Upper lobe of right lung (tissue), 1 donor: Measurements from ENCODE around the gene LRRC8B. TPM values are rescaled to one million over a fixed set of nuclear protein-coding genes. Genes with fewer than 3 reads are reported as not detected.

Experiments used
- ATAC-seq: fragments of 200-7000 bp; cut with Tn5 transposase; one replicate; pipeline ENCODE4 v1.9.1; 2020; ENCODE audit warnings: mild to moderate bottlenecking, moderate library complexity
- DNase-seq: peaks from one replicate; pipeline ENCODE4 v3.0.0-alpha.2; 2020
- H3K27ac ChIP-seq: fragments of 200-600 bp; one replicate; pipeline ENCODE4 v1.8.0; 2022
- H3K27me3 ChIP-seq: fragments of 200-600 bp; one replicate; pipeline ENCODE4 v1.8.0; 2022; ENCODE audit warnings: mild to moderate bottlenecking
- H3K36me3 ChIP-seq: fragments of 200-600 bp; one replicate; pipeline ENCODE4 v1.8.0; 2022
- H3K4me1 ChIP-seq: fragments of 200-600 bp; one replicate; pipeline ENCODE4 v1.8.0; 2022
- H3K4me3 ChIP-seq: fragments of 200-600 bp; one replicate; pipeline ENCODE4 v1.8.0; 2022; ENCODE audit warnings: mild to moderate bottlenecking
- H3K9me3 ChIP-seq: fragments of 200-600 bp; one replicate; pipeline ENCODE4 v1.8.0; 2022
- intact Hi-C: fragments of 100-400 bp; cut with DNase I; formaldehyde crosslinking; loops from one replicate; pipeline ENCODE4 v1.11.0; 2022
- total RNA-seq: library from RNA; stranded (reverse); fragmentation: NEBNext Ultra II Directional; extraction: Animal tissue kit (Norgen Biotek cat#: 25700); gene quantifications from one replicate; pipeline ENCODE4 v1.2.1, GENCODE V29; 2021
- TF ChIP-seq, protein P1 (sequence below): fragments of 200-600 bp; IDR thresholded peaks from one replicate; pipeline ENCODE4 v1.8.0; 2022; ENCODE audit warnings: antibody characterized with exemption
- donor health status: DM: no; HTN: yes; CAD: no; lungs with severe emphysema.

The LRRC8B gene
- total RNA-seq, 1 donor from 2014 or later, result 22.3 TPM

DNA sequence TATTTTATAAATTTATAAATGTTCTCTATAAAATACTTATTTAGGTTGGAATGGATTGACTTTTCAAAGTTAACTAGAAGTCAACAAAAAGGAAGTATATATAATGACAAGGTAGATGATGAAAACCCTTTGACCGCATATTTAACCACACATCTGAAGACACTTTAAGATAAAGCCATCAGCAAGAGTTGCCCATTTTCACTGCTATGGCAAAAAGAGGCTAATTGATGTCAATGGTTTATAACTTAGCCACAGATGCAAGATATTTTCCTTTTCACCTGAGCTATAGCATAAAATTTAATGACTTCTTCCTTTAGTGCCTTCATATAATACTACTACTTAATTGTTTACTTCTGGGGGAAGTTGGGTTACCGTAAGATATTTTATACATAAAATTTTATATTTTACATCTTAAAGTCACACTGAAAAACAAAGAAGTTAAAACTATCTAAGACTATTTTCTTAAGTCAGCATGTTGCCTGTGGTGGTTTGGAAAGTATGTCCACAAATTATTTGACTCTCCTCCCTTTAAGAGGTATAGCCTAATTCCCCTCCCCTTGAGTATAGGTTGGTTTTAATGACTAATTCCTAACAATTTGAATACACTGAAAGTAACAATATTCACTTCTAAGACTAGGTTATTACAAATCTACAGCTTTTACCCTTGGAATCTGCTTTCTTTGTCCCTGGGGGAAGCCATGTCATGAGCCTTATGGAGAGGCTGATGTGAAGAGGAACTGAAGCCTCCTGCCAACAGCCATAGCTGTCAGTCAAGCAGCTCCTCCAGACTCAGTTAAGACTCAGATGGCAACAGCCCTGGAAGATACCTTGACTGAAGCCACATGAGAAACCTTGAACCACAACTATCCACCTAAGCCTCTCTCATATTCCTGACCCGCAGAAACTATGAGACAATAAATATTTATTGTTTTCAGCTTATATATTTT lies 40.3 kb upstream of the LRRC8B start:
- TF ChIP-seq, protein P1, sequence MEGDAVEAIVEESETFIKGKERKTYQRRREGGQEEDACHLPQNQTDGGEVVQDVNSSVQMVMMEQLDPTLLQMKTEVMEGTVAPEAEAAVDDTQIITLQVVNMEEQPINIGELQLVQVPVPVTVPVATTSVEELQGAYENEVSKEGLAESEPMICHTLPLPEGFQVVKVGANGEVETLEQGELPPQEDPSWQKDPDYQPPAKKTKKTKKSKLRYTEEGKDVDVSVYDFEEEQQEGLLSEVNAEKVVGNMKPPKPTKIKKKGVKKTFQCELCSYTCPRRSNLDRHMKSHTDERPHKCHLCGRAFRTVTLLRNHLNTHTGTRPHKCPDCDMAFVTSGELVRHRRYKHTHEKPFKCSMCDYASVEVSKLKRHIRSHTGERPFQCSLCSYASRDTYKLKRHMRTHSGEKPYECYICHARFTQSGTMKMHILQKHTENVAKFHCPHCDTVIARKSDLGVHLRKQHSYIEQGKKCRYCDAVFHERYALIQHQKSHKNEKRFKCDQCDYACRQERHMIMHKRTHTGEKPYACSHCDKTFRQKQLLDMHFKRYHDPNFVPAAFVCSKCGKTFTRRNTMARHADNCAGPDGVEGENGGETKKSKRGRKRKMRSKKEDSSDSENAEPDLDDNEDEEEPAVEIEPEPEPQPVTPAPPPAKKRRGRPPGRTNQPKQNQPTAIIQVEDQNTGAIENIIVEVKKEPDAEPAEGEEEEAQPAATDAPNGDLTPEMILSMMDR, result no peak
- intact Hi-C loops, result no loop called here
- H3K27ac ChIP-seq, result no peak overlapping the region
- H3K4me1 ChIP-seq, result no peaks in the 10 kb centered on the region
- no peaks in the 10 kb centered on the region for H3K36me3 ChIP-seq
- ATAC-seq, result no peak
- no peak overlapping the region for H3K4me3 ChIP-seq
- DNase-seq, result no peak
- H3K9me3 ChIP-seq, result no peaks in the 10 kb centered on the region
- H3K27me3 ChIP-seq, result no peaks in the 10 kb centered on the region

GRCh38 chr1:89487972-89488371 lies 36.7 kb upstream of the LRRC8B start:
- H3K27ac ChIP-seq, result no peak overlapping the region
- H3K27me3 ChIP-seq, result no peaks in the 10 kb centered on the region
- ATAC-seq, result no peak
- TF ChIP-seq, protein P1, result no peak
- no peak for DNase-seq
- intact Hi-C loops, result no loop called here
- H3K4me1 ChIP-seq, result no peaks in the 10 kb centered on the region
- no peaks in the 10 kb centered on the region for H3K9me3 ChIP-seq
- H3K4me3 ChIP-seq, result no peak overlapping the region
- H3K36me3 ChIP-seq, result no peaks in the 10 kb centered on the region

DNA sequence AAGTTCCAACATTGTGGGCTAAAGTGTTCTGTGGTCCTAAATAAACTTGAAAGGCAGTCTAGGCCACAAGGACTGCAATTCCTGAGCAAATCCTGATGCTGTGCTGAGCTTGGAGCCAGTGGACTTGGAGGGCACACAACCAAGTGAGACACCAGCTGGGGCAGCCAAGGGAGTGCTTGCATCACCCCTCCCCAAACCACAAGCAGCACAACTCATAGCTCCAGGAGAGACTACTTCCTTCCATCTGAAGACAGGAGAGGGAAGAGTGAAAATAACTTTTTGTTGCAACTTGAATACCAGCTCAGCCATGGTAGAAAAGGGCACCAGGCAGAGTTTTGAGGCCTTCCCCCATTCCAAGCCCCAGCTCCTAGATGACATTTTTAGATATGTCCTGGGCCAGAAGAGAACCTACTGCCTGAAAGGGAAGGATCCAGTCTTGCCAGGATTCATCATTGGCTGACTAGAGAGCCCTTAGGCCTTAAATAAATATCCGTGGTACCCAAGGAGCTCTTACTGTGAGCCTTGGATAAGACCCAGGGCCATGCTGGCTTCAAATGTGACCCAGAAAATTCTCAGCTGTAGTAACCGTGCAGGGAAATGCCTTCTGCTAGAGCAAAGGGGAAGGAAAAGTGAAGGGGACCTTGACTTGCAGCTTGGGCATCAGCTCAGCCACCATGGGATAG lies 35.4 kb upstream of the LRRC8B start:
- ATAC-seq (peak; percentile 75), DNase-seq (no peak)
- H3K9me3 ChIP-seq, result no peaks in the 10 kb centered on the region
- H3K36me3 ChIP-seq, result no peaks in the 10 kb centered on the region
- H3K4me1 ChIP-seq, result no peaks in the 10 kb centered on the region
- H3K27me3 ChIP-seq, result no peaks in the 10 kb centered on the region
- no peak overlapping the region for H3K27ac ChIP-seq
- H3K4me3 ChIP-seq, result no peak overlapping the region
- intact Hi-C loops, result no loop called here
- TF ChIP-seq, protein P1, result no peak

GRCh38 chr1:89490389-89490788 lies 34.2 kb upstream of the LRRC8B start:
- no peaks in the 10 kb centered on the region for H3K36me3 ChIP-seq
- H3K4me3 ChIP-seq, result no peak overlapping the region
- H3K27me3 ChIP-seq, result no peaks in the 10 kb centered on the region
- H3K9me3 ChIP-seq, result no peaks in the 10 kb centered on the region
- no peaks in the 10 kb centered on the region for H3K4me1 ChIP-seq
- no peak overlapping the region for H3K27ac ChIP-seq
- ATAC-seq (no peak), DNase-seq (no peak)
- intact Hi-C loops, result no loop called here
- TF ChIP-seq, protein P1, result no peak

DNA sequence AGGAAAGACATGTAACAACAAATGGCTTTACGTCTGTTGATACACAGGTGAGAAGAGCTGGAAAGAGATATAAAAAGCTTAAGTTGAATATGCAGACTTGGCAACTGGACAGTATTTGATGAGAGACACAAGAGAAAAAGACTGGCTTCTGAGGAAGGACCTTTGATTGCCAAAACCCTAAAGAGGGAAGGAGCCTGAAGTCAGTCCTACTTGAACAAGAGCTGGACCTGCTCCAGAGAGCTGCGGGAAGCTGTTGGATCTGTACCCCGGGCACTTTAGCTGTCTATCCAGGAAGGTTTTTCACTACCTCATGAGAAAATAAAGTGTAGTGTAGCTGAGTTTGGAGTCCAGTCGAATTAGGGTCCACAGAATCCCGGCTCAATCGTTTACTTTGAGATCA lies 25.3 kb upstream of the LRRC8B start:
- no peaks in the 10 kb centered on the region for H3K9me3 ChIP-seq
- no peaks in the 10 kb centered on the region for H3K27me3 ChIP-seq
- TF ChIP-seq, protein P1, result no peak
- H3K4me1 ChIP-seq, result no peaks in the 10 kb centered on the region
- no peaks in the 10 kb centered on the region for H3K36me3 ChIP-seq
- intact Hi-C loops, result no loop called here
- ATAC-seq (peak; percentile 49), DNase-seq (no peak)
- no peak overlapping the region for H3K27ac ChIP-seq
- no peak overlapping the region for H3K4me3 ChIP-seq
